Activated T-cell treated with anti-CD3 and anti-CD28 coated beads, Interleukin-2, amount 50 U/mL, for 48 hours (primary cell): ENCODE measurements around the gene LHPP.

Experiments used
- DNase-seq, 2 experiments: peaks; one replicate each; pipeline ENCODE4 v3.0.0-alpha.2; 2020

The LHPP gene

GRCh38 chr10:124522933-124523871, 61.6 kb downstream of the LHPP start:
- DNase-seq, result no peak

DNA sequence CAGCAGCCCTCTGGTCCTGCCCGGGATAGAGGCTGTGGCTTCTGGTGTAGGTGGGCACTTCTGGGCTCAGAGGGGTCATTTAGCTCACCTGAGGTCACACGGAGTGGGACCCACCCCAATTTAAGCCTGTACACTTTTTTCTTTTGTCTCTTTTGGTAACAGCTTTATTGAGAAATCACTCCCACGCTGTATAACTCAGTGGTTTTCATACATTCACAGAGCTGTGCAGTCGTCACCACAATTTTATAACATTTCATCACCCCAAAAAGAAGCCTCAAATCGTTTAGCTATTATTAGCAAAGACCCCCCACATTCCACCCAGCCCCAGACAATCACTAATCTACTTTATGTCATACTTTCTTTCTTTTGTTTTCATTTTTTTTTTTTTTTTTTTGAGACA, 62.3 kb downstream of the LHPP start:
- no peak for DNase-seq

DNA sequence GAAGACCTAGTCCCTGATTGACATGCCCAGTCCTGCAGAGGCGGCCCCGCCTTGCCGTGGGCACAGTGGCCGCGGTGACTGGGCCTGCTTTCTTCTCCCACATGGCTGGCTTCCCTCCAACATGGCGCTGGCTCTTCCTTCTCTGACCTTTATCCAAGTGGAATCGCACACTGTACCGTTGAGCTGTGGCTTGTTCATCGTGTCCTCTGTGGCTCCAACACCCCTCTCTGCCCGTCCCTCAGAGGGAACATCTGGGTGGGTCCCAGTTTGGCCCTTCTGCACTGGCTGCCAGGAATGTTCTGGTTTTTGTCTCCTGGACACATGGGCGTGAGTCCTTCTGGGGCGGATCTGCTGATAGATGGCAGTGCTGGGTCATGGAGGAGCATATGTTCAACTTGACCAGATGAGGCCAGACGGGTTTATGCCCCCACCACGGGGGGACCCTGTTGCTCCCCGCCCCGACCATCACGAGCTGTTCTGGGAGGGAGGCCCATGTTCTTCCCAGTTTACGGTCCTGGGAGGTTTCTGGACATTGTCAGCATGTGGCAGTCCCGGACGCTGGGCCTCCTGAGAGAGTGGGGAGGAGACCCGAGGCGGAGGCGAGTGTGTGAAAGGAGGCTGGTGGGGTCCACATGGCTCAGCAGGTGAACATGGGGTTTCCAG, 63.5 kb downstream of the LHPP start:
- DNase-seq, result no peak

- DNase-seq, result no peak
Measured at GRCh38 chr10:124525751-124526600, 64.4 kb downstream of the LHPP start.

- DNase-seq, result no peak
Measured at GRCh38 chr10:124526621-124527267, 65.1 kb downstream of the LHPP start.

DNA sequence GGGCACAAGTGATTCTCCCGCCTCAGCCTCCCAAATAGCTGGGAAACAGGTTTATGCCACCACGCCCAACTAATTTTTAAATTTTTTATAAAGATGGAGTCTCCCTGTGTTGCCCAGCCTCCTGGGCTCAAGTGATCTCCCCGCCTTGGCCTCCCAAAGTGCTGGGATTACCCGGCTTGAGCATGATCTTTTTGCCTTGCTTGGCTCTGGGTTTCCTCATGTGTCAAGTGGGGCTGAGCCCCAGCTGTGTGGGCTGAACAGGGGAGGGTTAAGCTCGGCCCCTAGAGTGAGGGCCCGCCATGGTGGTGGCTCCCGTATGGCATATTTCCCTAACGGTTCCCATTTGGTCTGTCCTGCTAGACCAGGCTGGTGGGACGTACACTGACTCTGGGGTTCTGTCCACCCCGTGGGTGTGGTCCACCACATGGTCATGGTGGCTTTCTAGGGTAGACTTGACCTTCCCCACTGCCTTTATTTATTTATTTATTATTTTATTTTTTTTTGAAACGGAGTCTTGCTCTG, 66.3 kb downstream of the LHPP start:
- no peak for DNase-seq

- no peak for DNase-seq
Measured at GRCh38 chr10:124529661-124530214, 68.1 kb downstream of the LHPP start.

DNA sequence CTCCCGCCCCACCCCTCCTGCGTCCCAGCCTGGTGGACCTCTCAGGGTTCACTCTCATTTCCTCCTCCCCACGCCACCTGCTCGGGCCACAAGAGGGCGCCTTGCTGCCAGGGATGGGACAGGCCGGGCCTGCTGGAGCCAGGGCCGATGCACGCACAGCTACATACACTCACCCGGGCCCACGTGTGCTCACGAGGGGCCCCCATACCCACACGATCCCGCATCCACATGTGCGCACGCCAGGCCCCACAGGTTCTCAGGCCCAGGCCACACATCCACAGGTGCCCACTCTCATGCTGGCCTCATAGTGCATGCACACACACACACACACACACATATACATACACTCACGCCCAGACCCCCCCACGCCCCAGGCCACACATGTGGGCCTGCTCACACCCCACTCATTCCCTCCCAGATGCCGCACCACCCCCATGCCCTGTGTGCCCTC, 68.6 kb downstream of the LHPP start:
- DNase-seq, result peak; percentile 94 to 95

- DNase-seq, result no peak
Measured at GRCh38 chr10:124530816-124531215, 69.2 kb downstream of the LHPP start.

DNA sequence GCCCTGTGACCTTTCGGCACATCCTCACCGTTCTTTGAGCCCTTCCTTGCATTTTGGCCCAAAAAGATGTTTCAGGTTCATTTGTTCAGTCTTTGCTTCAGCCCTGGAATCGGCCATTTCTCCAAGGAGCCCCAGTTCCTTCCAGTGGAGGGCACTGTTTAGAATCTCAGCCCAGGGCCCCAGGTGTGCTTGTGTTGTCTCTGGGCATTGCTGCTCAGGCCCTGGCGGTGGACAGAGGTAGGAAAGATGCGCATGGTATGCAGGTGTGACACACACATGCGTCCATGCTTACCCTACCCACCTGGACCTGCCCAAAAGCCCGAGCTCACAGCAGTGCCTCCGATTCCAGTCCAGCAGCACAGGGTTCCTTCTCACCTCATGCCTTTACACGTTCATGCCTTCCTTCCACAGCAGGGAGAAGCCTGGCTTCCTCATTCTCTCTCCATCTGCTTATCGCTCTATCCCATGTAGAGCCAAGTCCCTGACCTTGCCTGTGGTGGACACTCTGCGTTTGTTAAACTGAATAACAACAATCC, 70.6 kb downstream of the LHPP start:
- no peak for DNase-seq

DNA sequence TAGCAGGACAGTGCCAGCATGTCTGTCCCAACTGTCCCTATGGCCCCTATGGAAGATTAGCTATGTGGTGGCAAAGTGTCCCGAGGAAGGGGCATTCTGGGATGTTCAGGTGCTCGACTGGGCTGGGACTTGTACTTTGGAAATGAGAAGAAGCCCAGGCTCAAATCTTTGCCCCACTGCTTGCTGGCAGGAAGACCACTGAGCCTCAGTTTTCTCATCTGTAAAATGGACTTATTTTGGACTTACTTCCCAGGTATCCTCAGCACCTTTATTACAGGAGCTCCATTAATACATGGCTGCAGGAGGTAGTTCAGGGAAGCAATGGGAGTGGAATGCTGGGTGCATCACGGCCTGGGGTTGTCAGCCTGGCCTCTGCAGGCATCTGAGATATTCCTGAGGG, 71.2 kb downstream of the LHPP start:
- no peak for DNase-seq

GRCh38 chr10:124533266-124533665, 71.6 kb downstream of the LHPP start:
- DNase-seq, result no peak

- DNase-seq, result no peak
Measured at GRCh38 chr10:124534231-124534798, 72.7 kb downstream of the LHPP start.

- DNase-seq, result no peak
Measured at GRCh38 chr10:124534826-124535601, 73.4 kb downstream of the LHPP start.

DNA sequence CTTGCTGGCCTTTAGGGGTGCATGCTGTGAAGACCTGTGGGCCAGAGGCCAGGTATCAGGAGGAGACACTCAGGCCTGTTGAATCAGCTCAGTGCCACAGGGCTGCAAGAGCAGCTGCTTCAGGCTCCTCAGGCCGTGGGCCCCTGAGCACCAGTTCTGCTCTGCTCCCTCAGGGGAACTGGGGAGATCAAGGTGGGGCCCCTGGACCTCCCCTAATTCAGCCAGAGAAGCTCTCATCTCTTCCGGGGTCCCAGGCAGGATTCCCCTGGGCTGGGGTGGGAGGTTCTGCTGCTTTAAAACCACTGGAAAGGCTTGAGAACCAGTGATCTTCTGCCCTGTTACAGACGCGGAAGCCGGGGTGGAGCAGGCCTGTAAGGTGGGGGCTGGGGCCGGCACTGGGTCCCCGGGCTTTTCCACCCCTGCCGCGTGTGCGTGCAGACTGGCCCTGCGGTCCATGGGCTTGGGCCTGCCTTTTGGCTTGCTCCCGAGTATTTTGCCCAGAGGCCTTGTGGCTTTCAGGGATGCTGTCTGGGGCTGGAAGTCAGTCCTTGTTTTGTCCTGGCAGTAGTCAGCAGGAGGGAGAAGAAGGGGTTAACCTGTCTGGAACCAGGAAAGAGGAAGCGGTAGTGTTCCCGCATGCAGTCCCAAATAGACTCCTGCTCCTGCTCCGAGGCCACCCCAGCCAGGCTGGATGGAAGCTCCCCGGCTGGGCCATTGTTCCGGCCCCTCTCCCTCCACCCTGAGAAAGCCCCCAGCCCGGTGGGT, 74.3 kb downstream of the LHPP start:
- no peak for DNase-seq

GRCh38 chr10:124536496-124537050, 75.0 kb downstream of the LHPP start:
- no peak for DNase-seq

- DNase-seq, result no peak
Measured at GRCh38 chr10:124537166-124537725, 75.6 kb downstream of the LHPP start.

GRCh38 chr10:124537891-124538290, 76.3 kb downstream of the LHPP start:
- DNase-seq, result no peak

DNA sequence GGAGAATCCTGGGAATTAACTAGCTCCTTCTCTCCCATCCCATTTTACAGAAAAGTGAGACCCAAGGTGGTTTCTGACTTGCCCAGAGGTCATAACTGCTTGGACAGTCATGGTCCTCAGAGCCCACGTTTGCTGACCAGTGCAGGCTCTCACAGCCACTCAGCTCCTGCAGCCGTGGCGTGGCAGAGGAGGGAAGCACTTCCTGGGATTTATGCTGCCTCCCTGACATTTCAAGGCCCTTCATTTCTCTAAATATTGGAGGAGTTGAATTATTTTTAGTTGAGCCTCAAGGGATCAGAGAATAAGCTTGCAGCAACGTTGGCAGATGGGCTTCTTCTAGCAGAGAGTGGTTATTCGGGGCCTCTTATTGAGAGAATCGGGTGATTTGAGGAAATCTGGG, 77.1 kb downstream of the LHPP start:
- DNase-seq, result no peak
